GM12878 (cell line): ENCODE results near the gene TSSC4.

Experiments used
- CHD1 ChIP-seq: IDR thresholded peaks from 2 replicates; pipeline ENCODE4 v1.6.1; 2012; ENCODE audit warnings: low read depth, low read length, improper control_type of control experiment
- CTCF ChIP-seq, 3 experiments: IDR thresholded peaks in 2 of 3; conservative IDR thresholded peaks in 1 of 3; 2 replicates each; pipeline ENCODE4 v1.5.1; 2011; ENCODE audit warnings: low read depth in 3 of 3, low read length in 3 of 3, mild to moderate bottlenecking in 3 of 3, control low read depth in 2 of 3, moderate library complexity in 2 of 3, inconsistent platforms in 1 of 3, mixed read lengths in 1 of 3; ENCODE audit not compliant: control insufficient read depth in 2 of 3, insufficient read depth in 1 of 3; ENCODE audit errors: extremely low read depth in 1 of 3
- EP300 ChIP-seq, 2 experiments: fragments of 150-350 bp in 1 of 2; IDR thresholded peaks; 2 replicates each; pipeline ENCODE4 v1.6.1; 2011 to 2012; ENCODE audit warnings: low read depth in 2 of 2, low read length in 2 of 2, borderline replicate concordance in 1 of 2, improper control_type of control experiment in 1 of 2, inconsistent platforms in 1 of 2; ENCODE audit not compliant: control insufficient read depth in 1 of 2
- GATAD2B ChIP-seq: fragments of 450-650 bp; conservative IDR thresholded peaks from 2 replicates; pipeline ENCODE4 v1.6.1; 2017; ENCODE audit warnings: low read depth, mild to moderate bottlenecking, moderate library complexity
- MXI1 ChIP-seq: fragments of 150-350 bp; IDR thresholded peaks from 2 replicates; pipeline ENCODE4 v1.6.1; 2011; ENCODE audit warnings: low read depth, mild to moderate bottlenecking, inconsistent platforms, low read length, improper control_type of control experiment
- NR2C2 ChIP-seq: IDR thresholded peaks from 2 replicates; pipeline ENCODE4 v1.6.1; 2011; ENCODE audit warnings: borderline replicate concordance, low read depth; ENCODE audit not compliant: control insufficient read depth, insufficient read length
- POLR2A ChIP-seq: IDR thresholded peaks from 2 replicates; pipeline ENCODE4 v1.6.1; 2011; ENCODE audit warnings: low read depth, mild to moderate bottlenecking, low read length
- SUZ12 ChIP-seq: fragments of 200-600 bp; sonication (generic); IDR thresholded peaks from one replicate; pipeline ENCODE4 v1.6.1; 2018; ENCODE audit warnings: antibody characterized with exemption, mild to moderate bottlenecking; ENCODE audit not compliant: unreplicated experiment
- TCF7 ChIP-seq: IDR thresholded peaks from 2 replicates; pipeline ENCODE4 v1.6.1; 2014; ENCODE audit warnings: antibody characterized with exemption, borderline replicate concordance
- TF ChIP-seq, protein P1 (sequence below): IDR thresholded peaks from 2 replicates; pipeline ENCODE4 v1.6.1; 2012; ENCODE audit warnings: low read depth, low read length, improper control_type of control experiment

DNA sequence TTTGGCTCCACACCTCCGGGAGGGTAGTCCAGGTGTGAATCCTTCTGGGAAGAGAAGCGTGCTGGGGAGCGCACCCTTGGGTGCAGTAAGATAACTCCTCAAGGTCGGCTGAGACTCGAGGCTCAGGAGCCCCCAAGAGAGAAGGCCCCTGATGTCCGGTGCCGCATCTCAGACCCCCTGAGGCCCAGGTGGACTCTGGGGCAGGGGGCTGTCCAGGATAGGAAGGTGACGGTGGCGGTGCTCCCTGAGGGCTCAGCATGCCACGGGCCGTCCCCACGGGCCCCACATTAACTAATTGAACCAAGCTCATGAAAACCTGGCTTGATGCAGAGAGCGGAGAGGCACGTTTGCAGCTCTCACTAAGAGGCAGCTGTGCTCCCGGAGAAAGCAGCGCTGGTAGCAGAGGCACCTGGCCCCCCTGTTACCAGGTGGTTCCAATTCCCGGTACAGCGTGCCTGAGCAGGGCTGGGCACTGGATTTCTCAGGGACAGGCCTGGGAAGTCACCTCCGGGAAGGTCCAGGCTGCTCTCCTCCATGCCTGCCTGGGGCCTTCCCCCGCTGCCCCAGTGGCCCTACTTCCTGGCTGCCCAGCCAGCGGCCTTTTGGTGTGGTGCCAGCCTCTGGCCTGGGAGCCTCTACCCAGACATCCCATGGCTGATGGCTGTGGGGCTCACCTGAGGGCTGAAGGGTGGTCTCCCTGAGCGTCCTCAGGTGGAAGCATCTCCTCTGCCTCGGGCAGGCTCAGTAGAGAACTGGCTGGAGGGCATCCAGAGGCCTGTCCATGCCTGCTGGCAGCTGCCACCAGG lies 45.4 kb downstream of the TSSC4 start:
- TF ChIP-seq POLR2A: no peak
- TF ChIP-seq MXI1: no peak
- TF ChIP-seq CHD1: no peak
- no peak for TF ChIP-seq EP300 (IDR thresholded peaks at IDR 0.05; ENCODE audit: borderline replicate concordance in 1 of 2, control insufficient read depth in 1 of 2, low read depth in 2 of 2, low read length in 2 of 2)
- no peak for TF ChIP-seq TCF7
- TF ChIP-seq CTCF (IDR thresholded peaks at IDR 0.05 in 2 of 3, conservative IDR thresholded peaks at IDR 0.05 in 1 of 3; ENCODE audit: control insufficient read depth in 2 of 3, extremely low read depth in 1 of 3, insufficient read depth in 1 of 3, low read depth in 3 of 3, low read length in 3 of 3): no peak
- no peak for TF ChIP-seq NR2C2
- TF ChIP-seq, protein P1, sequence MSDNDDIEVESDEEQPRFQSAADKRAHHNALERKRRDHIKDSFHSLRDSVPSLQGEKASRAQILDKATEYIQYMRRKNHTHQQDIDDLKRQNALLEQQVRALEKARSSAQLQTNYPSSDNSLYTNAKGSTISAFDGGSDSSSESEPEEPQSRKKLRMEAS: no peak
- TF ChIP-seq SUZ12: no peak
- no peak for TF ChIP-seq GATAD2B
